Measurements from ENCODE around the gene BBS9.

DNA sequence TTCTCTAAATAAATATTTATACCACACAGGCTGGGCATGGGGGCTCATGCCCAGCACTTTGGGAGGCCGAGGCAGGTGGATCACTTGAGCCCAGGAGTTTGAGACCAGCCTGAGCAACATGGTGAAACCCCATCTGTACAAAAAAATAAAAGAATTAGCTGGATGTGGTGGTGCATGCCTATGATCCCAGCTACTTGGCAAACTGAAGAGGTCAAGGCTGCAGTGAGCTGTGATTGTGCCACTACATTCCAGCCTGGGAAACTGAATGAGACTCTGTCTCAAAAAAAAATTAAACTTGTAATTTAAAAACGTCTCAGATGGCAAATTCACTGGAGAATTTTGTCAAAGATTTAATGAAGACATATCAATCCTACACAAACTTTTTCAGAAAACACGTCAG is 498.4 kb downstream of the BBS9 start:
- TF ChIP-seq, protein P1, sequence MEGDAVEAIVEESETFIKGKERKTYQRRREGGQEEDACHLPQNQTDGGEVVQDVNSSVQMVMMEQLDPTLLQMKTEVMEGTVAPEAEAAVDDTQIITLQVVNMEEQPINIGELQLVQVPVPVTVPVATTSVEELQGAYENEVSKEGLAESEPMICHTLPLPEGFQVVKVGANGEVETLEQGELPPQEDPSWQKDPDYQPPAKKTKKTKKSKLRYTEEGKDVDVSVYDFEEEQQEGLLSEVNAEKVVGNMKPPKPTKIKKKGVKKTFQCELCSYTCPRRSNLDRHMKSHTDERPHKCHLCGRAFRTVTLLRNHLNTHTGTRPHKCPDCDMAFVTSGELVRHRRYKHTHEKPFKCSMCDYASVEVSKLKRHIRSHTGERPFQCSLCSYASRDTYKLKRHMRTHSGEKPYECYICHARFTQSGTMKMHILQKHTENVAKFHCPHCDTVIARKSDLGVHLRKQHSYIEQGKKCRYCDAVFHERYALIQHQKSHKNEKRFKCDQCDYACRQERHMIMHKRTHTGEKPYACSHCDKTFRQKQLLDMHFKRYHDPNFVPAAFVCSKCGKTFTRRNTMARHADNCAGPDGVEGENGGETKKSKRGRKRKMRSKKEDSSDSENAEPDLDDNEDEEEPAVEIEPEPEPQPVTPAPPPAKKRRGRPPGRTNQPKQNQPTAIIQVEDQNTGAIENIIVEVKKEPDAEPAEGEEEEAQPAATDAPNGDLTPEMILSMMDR (IDR thresholded peaks at IDR 0.05): no peak
- TF ChIP-seq POLR2A (IDR thresholded peaks at IDR 0.05): no peak
- TF ChIP-seq EP300 (IDR thresholded peaks at IDR 0.05): no peak

All from tibial nerve (tissue), 4 donors.